SKM-1 treated with dmso at 0.1 percent for 144 hours (cell line): Measurements from ENCODE around the gene RNPS1.
"Not testable (repeated sequence)": the region's sequence is repeated elsewhere in the genome, so short reads cannot be mapped to it uniquely, and the experiment has no call there.

Experiments
- DNase-seq: peaks from one replicate; lab custom pipeline; 2025; ENCODE audit not compliant: unreplicated experiment; lab: John Stamatoyannopoulos, UW

Gene RNPS1

GRCh38 chr16:2282866-2283555 is 15.1 kb upstream of the RNPS1 start:
- no peak for DNase-seq

- no peak for DNase-seq
Measured at GRCh38 chr16:2282262-2282661, 14.3 kb upstream of the RNPS1 start.

- DNase-seq, result no peak
Measured at GRCh38 chr16:2280981-2281542, 13.1 kb upstream of the RNPS1 start.

GRCh38 chr16:2280461-2280860 is 12.5 kb upstream of the RNPS1 start:
- no peak for DNase-seq

- DNase-seq, result no peak
Measured at GRCh38 chr16:2278956-2279800, 11.3 kb upstream of the RNPS1 start.

- DNase-seq, result no peak
Measured at GRCh38 chr16:2278272-2278608, 10.3 kb upstream of the RNPS1 start.

GRCh38 chr16:2277466-2278271 is 9.7 kb upstream of the RNPS1 start:
- no peak for DNase-seq

GRCh38 chr16:2276368-2277195 is 8.7 kb upstream of the RNPS1 start:
- DNase-seq, result no peak

GRCh38 chr16:2275476-2276367 is 7.8 kb upstream of the RNPS1 start:
- no peak for DNase-seq

- no peak for DNase-seq
Measured at GRCh38 chr16:2273931-2274330, 6.0 kb upstream of the RNPS1 start.

GRCh38 chr16:2273484-2273883 is 5.6 kb upstream of the RNPS1 start:
- no peak for DNase-seq

- DNase-seq, result no peak
Measured at GRCh38 chr16:2271848-2272461, 4.0 kb upstream of the RNPS1 start.

GRCh38 chr16:2270588-2271470 is 2.9 kb upstream of the RNPS1 start:
- DNase-seq, result no peak

GRCh38 chr16:2270070-2270462 is 2.1 kb upstream of the RNPS1 start:
- DNase-seq, result no peak

GRCh38 chr16:2267505-2267912 is 417 bp downstream of the RNPS1 start:
- not testable (repeated sequence) for DNase-seq

GRCh38 chr16:2266887-2267286 is 1.0 kb downstream of the RNPS1 start:
- not testable (repeated sequence) for DNase-seq

- not testable (repeated sequence) for DNase-seq
Measured at GRCh38 chr16:2263026-2263425, 4.9 kb downstream of the RNPS1 start.

GRCh38 chr16:2260250-2260649 is 7.7 kb downstream of the RNPS1 start:
- DNase-seq, result no peak
